Measurements from ENCODE around the gene HTRA3.

DNA sequence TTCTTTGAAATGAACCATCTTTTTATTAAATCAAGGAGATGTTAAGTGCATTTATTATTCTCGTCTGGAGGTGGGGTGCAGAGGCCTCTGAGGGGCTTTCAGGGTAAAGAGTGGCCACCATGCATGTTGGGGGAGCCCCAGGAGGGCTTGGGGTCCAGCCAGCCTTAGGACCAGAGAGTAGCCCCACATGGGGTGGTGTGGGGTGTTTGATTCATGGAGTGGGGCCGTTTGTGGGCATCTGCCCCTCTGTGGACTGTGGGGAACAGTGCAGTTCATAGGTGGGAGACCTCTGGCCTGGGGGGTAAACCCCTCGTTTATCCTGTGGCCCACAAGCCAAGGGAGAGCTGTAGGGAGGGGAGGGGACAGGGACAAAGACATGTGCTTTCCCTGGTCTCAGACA, 26.9 kb downstream of the HTRA3 start:
- TF ChIP-seq EZH2phosphoT487 (IDR thresholded peaks at IDR 0.05; ENCODE audit: unreplicated experiment) (no peak), POLR2AphosphoS5 (IDR thresholded peaks at IDR 0.05; ENCODE audit: low read depth) (no peak), CREB1 (CRISPR knock-in tag; IDR thresholded peaks at IDR 0.05; ENCODE audit: low read depth) (no peak), EZH2 (IDR thresholded peaks at IDR 0.05; ENCODE audit: low read depth, unreplicated experiment) (no peak), NANOG (IDR thresholded peaks at IDR 0.05; ENCODE audit: borderline replicate concordance) (no peak), ZNF114 (CRISPR knock-in tag; IDR thresholded peaks at IDR 0.05) (no peak)
- TF ChIP-seq, protein P1, sequence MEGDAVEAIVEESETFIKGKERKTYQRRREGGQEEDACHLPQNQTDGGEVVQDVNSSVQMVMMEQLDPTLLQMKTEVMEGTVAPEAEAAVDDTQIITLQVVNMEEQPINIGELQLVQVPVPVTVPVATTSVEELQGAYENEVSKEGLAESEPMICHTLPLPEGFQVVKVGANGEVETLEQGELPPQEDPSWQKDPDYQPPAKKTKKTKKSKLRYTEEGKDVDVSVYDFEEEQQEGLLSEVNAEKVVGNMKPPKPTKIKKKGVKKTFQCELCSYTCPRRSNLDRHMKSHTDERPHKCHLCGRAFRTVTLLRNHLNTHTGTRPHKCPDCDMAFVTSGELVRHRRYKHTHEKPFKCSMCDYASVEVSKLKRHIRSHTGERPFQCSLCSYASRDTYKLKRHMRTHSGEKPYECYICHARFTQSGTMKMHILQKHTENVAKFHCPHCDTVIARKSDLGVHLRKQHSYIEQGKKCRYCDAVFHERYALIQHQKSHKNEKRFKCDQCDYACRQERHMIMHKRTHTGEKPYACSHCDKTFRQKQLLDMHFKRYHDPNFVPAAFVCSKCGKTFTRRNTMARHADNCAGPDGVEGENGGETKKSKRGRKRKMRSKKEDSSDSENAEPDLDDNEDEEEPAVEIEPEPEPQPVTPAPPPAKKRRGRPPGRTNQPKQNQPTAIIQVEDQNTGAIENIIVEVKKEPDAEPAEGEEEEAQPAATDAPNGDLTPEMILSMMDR (conservative IDR thresholded peaks at IDR 0.05; ENCODE audit: low read depth in 2 of 2): no peak
- TF ChIP-seq, protein P2, sequence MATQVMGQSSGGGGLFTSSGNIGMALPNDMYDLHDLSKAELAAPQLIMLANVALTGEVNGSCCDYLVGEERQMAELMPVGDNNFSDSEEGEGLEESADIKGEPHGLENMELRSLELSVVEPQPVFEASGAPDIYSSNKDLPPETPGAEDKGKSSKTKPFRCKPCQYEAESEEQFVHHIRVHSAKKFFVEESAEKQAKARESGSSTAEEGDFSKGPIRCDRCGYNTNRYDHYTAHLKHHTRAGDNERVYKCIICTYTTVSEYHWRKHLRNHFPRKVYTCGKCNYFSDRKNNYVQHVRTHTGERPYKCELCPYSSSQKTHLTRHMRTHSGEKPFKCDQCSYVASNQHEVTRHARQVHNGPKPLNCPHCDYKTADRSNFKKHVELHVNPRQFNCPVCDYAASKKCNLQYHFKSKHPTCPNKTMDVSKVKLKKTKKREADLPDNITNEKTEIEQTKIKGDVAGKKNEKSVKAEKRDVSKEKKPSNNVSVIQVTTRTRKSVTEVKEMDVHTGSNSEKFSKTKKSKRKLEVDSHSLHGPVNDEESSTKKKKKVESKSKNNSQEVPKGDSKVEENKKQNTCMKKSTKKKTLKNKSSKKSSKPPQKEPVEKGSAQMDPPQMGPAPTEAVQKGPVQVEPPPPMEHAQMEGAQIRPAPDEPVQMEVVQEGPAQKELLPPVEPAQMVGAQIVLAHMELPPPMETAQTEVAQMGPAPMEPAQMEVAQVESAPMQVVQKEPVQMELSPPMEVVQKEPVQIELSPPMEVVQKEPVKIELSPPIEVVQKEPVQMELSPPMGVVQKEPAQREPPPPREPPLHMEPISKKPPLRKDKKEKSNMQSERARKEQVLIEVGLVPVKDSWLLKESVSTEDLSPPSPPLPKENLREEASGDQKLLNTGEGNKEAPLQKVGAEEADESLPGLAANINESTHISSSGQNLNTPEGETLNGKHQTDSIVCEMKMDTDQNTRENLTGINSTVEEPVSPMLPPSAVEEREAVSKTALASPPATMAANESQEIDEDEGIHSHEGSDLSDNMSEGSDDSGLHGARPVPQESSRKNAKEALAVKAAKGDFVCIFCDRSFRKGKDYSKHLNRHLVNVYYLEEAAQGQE (IDR thresholded peaks at IDR 0.05; ENCODE audit: unreplicated experiment): no peak
- TF ChIP-seq, protein P3, sequence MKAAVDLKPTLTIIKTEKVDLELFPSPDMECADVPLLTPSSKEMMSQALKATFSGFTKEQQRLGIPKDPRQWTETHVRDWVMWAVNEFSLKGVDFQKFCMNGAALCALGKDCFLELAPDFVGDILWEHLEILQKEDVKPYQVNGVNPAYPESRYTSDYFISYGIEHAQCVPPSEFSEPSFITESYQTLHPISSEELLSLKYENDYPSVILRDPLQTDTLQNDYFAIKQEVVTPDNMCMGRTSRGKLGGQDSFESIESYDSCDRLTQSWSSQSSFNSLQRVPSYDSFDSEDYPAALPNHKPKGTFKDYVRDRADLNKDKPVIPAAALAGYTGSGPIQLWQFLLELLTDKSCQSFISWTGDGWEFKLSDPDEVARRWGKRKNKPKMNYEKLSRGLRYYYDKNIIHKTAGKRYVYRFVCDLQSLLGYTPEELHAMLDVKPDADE (IDR thresholded peaks at IDR 0.05): no peak
